NCI-H2227 (cell line): Measurements from ENCODE around the gene GTPBP6.
"Not testable (repeated sequence)": the region's sequence is repeated elsewhere in the genome, so short reads cannot be mapped to it uniquely, and the experiment has no call there.

Experiments used
- DNase-seq: peaks from one replicate; lab custom pipeline; 2025; ENCODE audit not compliant: unreplicated experiment; lab: John Stamatoyannopoulos, UW

GTPBP6 gene

DNA sequence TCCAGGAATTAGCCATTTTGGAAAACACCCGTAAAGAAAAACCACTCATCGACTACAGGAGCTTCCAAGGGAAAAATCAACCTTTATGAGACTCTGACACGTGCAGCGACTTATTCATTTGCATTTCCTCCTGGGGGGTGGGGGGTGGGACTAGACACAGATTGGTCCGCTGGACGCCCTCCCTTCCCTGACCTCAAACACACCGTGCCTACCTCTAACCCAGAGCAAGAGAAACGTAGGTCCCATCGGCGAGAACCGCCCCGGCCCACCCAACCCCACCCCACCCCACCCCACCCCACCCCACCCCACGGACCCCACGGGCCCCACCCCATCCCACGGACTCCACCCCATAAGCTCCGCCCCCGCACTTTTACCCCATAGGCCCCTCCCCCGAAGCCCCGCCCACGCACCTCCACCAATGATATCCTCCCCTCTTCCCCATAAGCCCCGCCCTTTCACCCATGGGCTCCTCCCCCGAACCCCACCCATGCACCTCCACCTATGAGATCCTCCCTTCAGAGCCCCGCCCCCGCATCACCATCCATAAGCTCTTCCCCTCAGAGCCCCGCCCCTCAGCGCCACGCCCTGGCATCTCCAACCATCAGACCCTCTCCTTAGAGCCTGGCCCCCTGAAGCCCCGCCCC lies 1.1 kb downstream of the GTPBP6 start:
- DNase-seq = no peak

DNA sequence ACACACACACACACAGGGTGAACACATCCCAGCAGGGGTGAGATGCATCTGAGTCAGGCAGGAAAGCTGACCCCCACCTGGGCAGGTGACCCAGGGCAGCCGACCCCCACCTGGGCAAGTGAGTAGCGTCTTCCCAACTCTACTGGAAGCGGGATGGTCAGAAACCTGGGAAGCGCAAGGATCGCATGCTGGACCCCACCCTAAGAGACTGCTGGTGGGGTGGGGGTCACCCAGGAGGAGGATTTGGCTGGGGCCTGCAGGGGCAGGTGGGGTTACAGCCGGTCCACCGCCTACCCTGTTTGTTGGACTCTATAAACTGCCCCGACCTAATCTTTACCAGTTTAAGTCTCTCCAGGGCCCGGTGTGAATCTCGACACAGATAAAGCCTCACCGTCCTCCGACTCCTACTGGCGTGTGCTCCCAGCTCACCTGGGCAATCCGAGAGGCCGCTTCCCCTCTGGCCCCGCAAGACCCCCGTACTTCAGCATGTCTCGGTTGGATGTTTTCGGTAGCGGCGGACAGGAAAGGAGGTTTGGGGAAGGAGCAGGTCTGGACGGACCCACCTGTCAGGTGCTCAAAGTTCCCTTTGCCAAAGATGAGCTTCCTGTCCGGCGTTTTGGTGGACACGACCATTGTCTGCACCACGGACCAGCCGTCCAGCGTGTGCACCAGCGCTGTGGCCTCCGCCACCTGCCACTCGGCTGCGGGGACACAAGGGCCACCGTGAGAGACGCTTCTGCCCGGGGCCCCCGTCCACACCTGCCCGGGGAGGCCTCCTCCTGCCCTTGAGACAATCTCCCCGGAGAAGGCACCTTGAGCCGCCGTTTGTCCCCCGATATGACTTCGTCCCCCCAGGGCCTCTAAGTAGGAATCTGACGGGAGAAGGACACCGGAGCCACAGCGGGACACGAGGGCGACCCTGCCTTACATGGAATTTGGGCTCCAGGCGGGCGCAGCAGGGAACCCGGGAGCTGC lies 2.0 kb downstream of the GTPBP6 start:
- no peak for DNase-seq

DNA sequence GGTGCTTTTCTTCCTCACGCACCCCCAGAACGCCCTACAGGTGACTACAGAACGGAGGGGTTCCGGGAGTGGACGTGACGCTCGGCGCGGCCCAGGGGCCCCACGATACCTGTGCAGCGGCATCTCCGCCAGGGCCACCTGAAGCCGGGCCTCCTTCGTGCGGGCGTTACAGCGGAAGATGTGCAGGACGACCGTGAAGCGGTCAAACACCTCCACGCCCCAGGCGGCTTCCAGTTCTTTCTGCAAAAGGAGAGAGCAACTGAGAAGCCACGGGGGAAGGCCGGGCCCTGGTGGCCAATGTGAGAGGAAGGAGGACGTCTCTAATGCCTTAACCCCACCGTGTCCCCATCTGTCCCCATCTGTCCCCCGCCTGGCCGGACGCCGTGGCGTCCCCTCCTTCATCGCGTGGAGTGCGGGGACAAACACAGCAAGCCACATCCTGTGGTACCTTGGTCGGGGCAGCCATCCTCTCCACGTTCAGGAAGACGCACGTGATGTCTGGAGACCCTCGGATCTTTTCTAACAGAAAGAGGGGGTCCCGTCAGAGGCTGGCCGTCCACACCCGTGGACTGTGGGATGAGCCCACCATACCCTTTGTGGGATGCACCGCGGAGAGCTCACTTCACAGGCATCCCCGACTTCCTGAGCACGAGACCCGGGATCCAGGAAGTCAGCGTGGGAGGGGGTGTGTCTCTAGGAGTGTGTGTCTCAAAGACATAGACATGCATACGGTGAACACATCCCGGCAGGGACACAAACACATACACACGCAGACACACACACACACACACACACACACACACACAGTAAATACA lies 3.6 kb downstream of the GTPBP6 start:
- DNase-seq = no peak

DNA sequence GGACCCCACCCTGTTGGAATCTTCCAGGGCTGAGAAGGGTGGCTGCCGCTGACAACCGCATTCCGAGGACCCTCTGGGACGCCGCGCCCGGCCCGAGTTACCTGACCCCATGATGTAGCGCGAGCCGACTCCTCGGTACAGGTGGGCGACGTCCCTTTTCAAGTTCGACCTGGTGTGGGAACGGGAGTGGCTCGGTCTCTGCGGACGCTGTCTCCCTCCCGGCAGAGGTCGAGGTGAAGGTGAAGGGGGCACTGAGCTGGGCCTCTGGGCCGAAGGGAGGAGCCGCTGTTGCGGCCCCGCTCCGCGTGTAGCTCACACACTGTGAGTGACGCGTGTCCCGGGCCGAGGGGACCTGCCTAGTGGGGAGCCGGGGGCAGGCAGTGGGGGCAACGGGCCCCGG lies 4.5 kb downstream of the GTPBP6 start:
- no peak for DNase-seq

DNA sequence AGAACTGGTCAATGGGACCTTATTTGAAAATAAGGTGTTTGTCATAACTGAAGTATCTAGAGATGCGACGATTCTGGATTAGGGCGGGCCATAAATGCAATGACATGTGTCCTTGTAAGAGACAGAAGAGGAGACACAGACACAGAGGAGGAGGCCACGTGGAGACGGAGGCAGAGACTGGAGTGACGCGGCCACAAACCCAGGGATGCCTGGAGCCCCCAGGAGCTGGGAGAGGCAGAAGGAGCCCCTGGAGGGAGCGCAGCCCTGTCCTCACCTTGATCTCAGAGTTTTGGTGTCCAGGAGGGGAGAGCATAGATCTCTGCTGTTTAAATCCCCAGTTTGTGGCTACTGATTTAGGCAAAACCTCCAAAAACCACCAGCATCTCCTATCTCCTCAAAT lies 5.0 kb downstream of the GTPBP6 start:
- DNase-seq = no peak

DNA sequence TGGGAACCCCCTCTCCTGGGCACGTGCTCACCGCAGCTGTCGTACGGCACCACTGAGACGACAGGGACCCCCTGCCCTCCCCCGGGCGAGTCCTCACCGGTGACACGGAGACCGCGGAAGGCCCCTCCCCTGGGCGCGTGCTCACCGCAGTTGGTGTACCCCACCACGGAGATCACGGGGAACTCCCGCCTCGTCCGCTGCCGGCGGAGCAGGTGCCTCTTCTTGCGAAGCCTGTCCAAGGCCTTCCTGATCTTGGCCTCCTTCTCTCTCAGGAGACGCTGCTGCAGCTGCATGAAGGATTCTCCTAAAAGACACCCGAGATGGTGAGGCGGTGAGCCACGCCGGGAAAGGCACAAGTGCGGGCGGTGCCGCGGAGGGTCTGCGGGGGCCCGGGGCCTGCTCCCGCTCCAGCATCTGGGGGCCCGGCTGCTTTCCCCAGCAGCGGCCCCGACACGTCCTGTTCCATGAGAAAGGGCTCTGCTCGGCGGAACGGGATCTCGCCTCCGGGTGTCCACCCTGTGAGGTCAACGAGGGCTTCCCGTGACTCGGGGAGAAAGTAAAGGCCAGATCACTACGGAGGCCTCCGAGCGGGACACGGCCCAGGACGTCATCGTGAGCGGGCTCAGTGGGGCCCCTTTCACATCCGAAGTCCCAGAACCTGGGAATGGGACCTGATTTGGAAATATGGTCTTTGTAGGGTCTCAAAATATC lies 5.8 kb downstream of the GTPBP6 start:
- no peak for DNase-seq

DNA sequence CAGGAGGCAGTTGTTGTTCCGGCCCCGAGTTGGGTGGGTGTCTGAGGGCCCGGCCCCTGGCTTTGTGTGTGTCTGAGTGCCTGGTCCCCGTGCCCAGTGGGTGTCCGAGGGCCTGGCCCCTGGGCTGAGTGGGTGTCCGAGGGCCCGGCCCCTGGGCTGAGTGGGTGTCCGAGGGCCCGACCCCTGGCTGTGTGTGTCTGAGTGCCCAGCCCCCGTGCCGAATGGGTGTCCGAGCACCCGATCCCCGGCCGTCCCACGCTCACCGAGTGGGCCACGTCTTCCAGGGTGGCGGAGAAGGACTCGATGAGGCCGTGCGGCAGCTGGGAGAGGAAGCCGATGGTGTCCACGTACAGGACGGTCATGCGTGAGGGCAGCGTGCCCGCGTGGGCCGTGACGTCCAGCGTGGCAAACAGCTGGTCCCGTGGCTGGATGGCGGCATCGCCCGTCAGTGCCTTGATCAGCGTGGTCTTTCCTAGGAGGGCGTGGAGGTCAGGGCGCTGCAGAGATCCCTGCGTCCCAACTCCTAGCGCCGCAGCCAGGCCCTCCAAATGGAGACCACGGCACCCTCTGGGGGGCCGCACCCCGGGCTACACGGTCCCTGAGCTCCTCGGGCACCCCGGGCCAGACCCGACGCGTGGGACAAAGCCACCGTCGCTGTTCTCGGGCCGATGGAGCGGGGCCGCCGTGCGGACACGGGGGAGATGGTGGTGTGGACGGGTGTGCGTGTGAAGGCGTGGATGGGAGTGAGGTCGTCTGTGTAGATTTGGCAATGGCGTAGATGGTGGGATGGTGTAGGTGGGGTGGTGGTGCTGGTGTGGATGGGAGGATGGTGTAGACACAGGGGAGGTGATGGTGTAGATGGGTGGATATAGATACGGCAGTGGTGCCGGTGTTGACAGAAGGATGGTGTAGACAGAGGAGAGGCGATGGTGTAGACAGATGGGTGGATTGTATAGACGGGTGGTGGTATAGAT lies 7.2 kb downstream of the GTPBP6 start:
- DNase-seq = no peak

DNA sequence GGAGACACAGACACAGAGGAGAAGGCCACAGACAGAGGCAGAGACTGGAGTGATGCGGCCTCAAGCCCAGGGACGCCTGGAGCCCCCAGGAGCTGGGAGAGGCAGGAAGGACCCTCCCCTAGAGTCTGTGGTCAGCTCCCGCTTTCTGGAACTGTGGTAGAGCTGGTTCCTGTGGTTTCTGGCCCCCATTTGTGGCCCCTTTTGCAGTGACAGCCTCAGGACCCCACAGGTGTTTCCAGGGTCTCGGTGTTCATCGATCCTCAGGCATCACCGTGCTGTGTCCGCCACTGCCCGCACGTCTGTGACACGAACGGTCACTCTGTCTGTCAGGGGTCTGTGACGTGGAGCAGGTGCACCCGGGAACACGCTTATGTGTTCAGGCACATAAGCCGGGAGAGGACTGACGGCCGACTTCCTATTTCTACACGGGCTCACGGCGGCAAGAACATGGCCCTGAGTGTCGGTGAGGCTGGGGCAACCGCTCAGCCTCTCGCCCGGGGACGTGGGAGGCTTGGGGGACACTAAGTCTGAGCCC lies 7.9 kb downstream of the GTPBP6 start:
- no peak for DNase-seq

DNA sequence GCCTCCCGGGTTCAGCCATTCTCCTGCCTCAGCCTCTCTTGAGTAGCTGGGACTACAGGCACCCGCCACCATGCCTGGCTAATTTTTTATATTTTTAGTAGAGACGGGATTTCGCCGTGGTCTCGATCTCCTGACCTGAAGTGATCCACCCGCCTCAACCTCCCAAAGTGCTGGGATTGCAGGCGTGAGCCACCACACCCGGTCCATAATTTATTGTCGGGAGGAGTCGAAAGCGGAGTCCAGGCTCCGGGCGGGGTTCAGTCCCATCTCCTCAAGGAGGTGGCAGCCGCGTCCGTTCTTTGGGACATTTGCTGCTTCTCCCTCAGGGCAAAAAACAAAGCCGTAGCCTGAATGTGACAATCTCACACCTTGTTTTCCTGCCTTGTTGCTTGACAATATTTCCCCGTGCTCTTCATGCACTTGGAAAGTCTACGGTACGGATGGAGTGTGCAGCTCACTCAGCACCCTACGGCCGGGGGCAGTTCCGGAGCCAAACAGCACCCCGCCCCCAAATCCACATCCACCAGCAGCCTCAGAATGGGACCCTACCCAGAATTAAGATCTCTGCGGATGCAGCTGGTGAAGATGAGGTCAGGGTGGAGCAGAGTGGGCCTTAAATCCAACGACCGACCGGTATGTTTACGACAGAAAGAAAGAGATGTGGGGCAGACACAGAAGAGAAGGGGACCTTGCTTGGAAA lies 9.6 kb downstream of the GTPBP6 start:
- DNase-seq = no peak

DNA sequence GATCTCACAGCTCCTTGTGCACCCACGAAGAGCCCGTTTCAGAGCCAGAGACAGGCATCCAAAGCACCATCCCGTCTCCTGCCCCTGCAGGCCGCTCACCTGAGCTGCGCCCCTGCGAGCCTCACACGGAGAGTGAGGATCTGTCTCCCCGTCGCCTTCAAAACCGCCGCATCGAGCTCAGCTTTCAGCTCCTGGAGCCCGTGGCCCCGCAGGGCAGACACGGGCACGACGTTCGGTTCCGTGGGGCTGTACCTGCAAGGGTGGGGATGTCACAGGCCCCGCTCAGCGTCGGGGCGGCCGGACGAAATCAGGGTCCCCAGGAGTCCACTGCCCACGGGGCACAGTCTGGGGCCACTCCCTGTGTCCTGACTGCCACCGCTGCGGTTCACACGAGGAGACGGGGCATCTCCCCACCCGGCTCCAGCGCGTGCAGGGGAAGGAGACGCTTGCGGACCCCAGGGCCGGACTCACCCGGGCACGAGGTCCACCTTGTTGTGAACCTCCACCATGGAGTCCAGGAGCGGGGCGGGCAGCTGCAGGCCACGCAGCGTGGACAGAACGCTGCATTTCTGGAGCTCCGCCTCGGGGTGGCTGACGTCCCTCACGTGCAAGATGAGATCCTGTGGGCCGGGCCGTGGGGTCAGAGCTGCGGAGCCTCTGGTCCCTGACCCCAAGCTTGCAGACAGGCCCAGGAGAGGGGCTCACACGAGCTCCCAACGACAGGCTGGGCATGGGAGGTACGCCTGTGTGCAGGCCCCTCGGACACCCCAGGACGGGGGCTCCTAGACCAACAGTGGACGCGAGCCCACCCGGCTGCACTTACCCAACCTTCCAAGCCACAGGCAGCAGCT lies 11.1 kb downstream of the GTPBP6 start:
- DNase-seq = no peak

DNA sequence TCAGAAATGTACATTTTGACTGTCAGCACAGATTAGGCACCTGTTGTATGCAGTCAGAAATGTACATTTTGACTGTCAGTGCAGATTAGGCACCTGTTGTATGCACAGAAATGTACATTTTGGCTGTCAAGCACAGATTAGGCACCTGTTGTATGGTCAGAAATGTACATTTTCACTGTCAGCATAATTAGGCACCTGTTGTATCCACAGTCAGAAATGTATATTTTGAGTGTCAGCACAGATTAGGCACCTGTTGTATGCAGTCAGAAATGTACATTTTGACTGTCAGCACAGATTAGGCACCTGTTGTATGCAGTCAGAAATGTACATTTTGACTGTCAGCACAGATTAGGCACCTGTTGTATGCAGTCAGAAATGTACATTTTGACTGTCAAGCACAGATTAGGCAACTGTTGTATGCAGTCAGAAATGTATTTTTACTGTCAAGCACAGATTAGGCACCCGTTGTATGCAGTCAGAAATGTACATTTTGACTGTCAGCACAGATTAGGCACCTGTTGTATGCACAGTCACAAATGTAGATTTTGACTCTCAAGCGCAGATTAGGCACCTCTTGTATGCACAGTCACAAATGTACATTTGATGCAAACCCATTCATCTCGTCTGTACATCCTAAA lies 11.9 kb downstream of the GTPBP6 start:
- DNase-seq = not testable (repeated sequence)

DNA sequence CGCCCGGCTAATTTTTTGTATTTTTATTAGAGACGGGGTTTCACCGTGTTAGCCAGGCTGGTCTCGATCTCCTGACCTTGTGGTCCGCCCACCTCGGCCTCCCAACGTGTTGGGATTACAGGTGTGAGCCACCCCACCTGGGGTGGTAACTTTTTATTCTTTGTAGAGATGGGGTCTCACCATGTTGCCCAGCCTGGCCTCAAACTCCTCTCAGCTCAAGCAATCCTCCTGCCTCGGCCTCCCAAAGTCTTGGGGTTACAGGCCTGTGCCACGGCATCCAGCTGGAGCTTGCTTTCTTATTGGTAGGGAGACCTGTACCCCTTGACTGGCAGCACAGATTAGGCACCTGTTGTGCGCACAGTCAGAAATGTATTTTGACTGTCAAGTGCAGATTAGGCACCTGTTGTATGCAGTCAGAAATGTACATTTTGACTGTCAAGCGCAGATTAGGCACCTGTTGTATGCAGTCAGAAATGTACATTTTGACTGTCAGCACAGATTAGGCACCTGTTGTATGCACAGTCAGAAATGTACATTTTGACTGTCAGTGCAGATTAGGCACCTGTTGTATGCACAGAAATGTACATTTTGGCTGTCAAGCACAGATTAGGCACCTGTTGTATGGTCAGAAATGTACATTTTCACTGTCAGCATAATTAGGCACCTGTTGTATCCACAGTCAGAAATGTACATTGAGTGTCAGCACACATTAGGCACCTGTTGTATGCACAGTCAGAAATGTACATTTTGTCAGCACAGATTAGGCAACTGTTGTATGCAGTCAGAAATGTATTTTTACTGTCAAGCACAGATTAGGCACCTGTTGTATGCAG lies 12.6 kb downstream of the GTPBP6 start:
- not testable (repeated sequence) for DNase-seq

DNA sequence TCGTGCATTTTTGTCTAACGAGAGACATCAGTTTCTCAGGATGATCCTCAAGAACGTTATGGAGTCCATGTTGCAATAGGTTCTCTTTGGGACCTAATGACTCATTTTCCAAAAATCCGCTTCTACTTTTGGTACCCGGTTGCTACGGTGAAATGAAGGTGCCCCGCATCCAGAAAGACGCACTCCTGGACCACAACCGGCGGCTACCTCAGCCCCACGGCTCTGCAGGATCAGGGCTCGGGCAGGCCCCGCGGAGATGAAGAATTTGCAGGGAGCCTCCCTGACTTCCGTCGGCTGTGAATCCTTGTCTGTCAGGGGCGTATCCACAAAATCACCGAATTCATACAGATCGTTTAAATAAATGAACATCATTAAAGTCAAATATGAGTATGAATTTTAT lies 15.6 kb downstream of the GTPBP6 start:
- no peak for DNase-seq

DNA sequence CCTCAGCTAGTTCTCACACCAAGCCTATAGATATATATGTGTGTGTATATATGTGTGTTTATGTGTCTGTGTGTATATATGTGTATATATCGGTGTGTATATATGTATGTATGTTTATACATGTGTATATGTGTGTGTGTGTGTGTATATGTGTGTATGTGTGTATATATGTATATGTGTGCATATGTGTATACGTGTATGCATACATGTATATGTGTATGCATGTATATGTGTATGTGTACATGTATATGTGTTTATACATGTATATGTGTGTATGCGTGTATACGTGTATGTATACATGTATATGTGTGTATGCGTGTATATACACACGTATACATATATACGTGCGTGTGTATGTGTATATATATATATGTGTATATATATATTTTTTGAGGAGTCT lies 18.3 kb downstream of the GTPBP6 start:
- DNase-seq = no peak

DNA sequence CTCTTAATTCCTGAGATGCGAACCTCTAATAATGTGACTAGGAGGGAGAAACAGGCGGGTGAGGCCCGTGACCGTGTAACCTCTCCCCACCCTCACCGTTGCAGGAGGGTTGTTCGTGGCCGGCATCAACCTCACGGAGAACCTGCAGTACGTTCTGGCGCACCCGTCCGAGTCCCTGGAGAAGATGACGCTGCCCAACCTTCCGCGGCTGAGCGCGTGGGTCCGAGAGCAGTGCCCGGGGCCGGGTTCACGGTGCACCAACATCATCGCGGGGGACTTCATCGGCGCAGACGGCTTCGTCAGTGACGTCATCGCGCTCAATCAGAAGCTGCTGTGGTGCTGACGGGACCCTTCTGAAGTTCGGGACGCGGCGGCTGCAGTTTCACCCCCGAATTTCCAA lies 19.6 kb downstream of the GTPBP6 start:
- no peak for DNase-seq

DNA sequence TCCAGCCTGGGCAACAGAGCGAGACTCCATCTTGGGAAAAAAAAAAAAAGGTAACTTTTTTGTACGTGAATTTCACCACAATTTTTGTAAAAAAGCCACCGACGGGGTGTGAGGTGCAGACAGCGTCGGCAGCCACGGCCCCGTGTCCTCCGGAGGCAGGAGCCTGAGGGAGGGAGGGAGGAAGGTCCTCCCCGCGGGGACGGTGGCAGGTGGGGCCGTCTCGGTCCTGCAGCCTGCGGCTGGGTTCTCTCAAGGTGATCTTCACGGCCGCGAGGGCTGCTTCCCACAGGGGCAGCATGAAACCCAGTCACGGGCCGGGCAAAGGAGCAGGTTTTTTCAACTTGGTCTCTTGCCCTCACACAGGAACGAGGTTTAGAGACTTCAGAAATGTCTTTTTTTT lies 23.5 kb downstream of the GTPBP6 start:
- no peak for DNase-seq
